GM12878 (cell line): ENCODE results near the gene C11orf52. TPM values are rescaled to one million over a fixed set of nuclear protein-coding genes. Genes with fewer than 3 reads are reported as not detected.

Source experiments
- ATAC-seq: fragments of 200-7000 bp; cut with Tn5 transposase; 3 replicates; pipeline ENCODE4 v1.9.1; 2020; ENCODE audit warnings: mild to moderate bottlenecking, moderate library complexity
- BruUV-seq: library from RNA; stranded (reverse); fragments of 400-500 nt; replicated peaks from 2 replicates; lab custom pipeline; 2021; lab: Mats Ljungman, UMichigan
- CTCF ChIA-PET: fragments of 300-600 bp; sonication (Branson Sonifier 250); formaldehyde crosslinking; extraction: SDS; loops from one replicate; lab custom pipeline; 2021; ENCODE audit warnings: inconsistent platforms; lab: Yijun Ruan, JAX
- POLR2A ChIA-PET: fragments of 350-600 bp; formaldehyde crosslinking; extraction: SDS; loops from one replicate; lab custom pipeline; 2021; ENCODE audit warnings: inconsistent platforms; lab: Charles Lee
- RAD21 ChIA-PET: fragments of 300-600 bp; sonication (Branson Sonifier 250); formaldehyde crosslinking; loops from one replicate; lab custom pipeline; 2023; ENCODE audit warnings: antibody characterized with exemption; ENCODE audit not compliant: unreplicated experiment; lab: Charles Lee
- SMC1A ChIA-PET: fragments of 300-600 bp; sonication (Branson Sonifier 250); formaldehyde crosslinking; loops from one replicate; lab custom pipeline; 2023; ENCODE audit not compliant: unreplicated experiment, uncharacterized antibody; lab: Charles Lee
- DNase-seq: peaks from one replicate; pipeline ENCODE4 v3.0.0-alpha.2; 2011; ENCODE audit warnings: low read depth, low spot score
- FAIRE-seq: peaks from 3 replicates; lab custom pipeline; 2011; peaks lifted over from hg19 to GRCh38; lab: Jason Lieb, UNC
- H2AFZ ChIP-seq: 2 replicates; pipeline ENCODE4 v1.6.0; 2011; ENCODE audit warnings: low read depth, low read length, control low read depth; ENCODE audit not compliant: control insufficient read depth
- H3K27ac ChIP-seq: 2 replicates; pipeline ENCODE4 v1.5.1; 2011; ENCODE audit warnings: control low read depth; ENCODE audit not compliant: control insufficient read depth, insufficient read depth
- H3K27me3 ChIP-seq, 2 experiments: replicated peaks in 1 of 2; 2 replicates each; pipeline versions ENCODE4 v1.6.0 to v1.6.1; 2011; ENCODE audit warnings: low read length in 1 of 2; ENCODE audit not compliant: control insufficient read depth in 2 of 2, insufficient read depth in 2 of 2
- H3K36me3 ChIP-seq, 2 experiments: 2 replicates each; pipeline ENCODE4 v1.5.1; 2011; ENCODE audit warnings: low read length in 1 of 2; ENCODE audit not compliant: control insufficient read depth in 2 of 2, insufficient read depth in 2 of 2
- H3K4me1 ChIP-seq: 2 replicates; pipeline ENCODE4 v1.6.1; 2011; ENCODE audit warnings: mild to moderate bottlenecking, low read length, moderate library complexity, mixed read lengths; ENCODE audit not compliant: control insufficient read depth, insufficient read depth
- H3K4me2 ChIP-seq: 2 replicates; pipeline ENCODE4 v1.6.0; 2011; ENCODE audit warnings: control low read depth; ENCODE audit not compliant: control insufficient read depth, insufficient read depth
- H3K4me3 ChIP-seq: fragments of 200-600 bp; sonication (generic); 2 replicates; pipeline ENCODE4 v1.5.1; 2016
- H3K79me2 ChIP-seq: 2 replicates; pipeline ENCODE4 v1.6.0; 2011; ENCODE audit warnings: low read length; ENCODE audit not compliant: control insufficient read depth, insufficient read depth
- H3K9ac ChIP-seq: 2 replicates; pipeline ENCODE4 v1.8.0; 2011; ENCODE audit warnings: low read length, control low read depth, mixed read lengths; ENCODE audit not compliant: control insufficient read depth, insufficient read depth
- H3K9me3 ChIP-seq: replicated peaks from 3 replicates; pipeline ENCODE4 v1.5.1; 2011; ENCODE audit warnings: mild to moderate bottlenecking, low read length; ENCODE audit not compliant: control insufficient read depth, insufficient read depth
- H4K20me1 ChIP-seq: 2 replicates; pipeline ENCODE4 v1.6.0; 2011; ENCODE audit not compliant: control insufficient read depth, insufficient read depth
- ATF2 ChIP-seq: IDR thresholded peaks from 2 replicates; pipeline ENCODE4 v1.6.1; 2012; ENCODE audit warnings: low read length, inconsistent platforms
- EP300 ChIP-seq, 2 experiments: fragments of 150-350 bp in 1 of 2; IDR thresholded peaks; 2 replicates each; pipeline ENCODE4 v1.6.1; 2011 to 2012; ENCODE audit warnings: low read depth in 2 of 2, low read length in 2 of 2, borderline replicate concordance in 1 of 2, improper control_type of control experiment in 1 of 2, inconsistent platforms in 1 of 2; ENCODE audit not compliant: control insufficient read depth in 1 of 2
- EZH2 ChIP-seq: IDR thresholded peaks from 2 replicates; pipeline ENCODE4 v1.6.1; 2012; ENCODE audit warnings: low read depth, mild to moderate bottlenecking, control low read depth, inconsistent platforms, low read length, borderline replicate concordance; ENCODE audit not compliant: control insufficient read depth
- JUNB ChIP-seq: IDR thresholded peaks from 2 replicates; pipeline ENCODE4 v1.6.1; 2016; ENCODE audit warnings: antibody characterized with exemption, mild to moderate bottlenecking
- KDM1A ChIP-seq: fragments of 200-600 bp; sonication (generic); IDR thresholded peaks from 2 replicates; pipeline ENCODE4 v1.6.1; 2016; ENCODE audit warnings: borderline replicate concordance
- MAX ChIP-seq: IDR thresholded peaks from 2 replicates; pipeline ENCODE4 v1.6.1; 2012; ENCODE audit warnings: low read depth, low read length, improper control_type of control experiment
- NFYA ChIP-seq: IDR thresholded peaks from 2 replicates; pipeline ENCODE4 v1.6.1; 2011; ENCODE audit warnings: low read depth, mild to moderate bottlenecking, low read length, improper control_type of control experiment, borderline replicate concordance
- PBX3 ChIP-seq: IDR thresholded peaks from 2 replicates; pipeline ENCODE4 v1.6.1; 2011; ENCODE audit warnings: mild to moderate bottlenecking, low read depth, low read length, moderate library complexity; ENCODE audit not compliant: insufficient replicate concordance
- POLR2AphosphoS2 ChIP-seq: IDR thresholded peaks from 2 replicates; pipeline ENCODE4 v1.6.1; 2011; ENCODE audit warnings: low read depth, mild to moderate bottlenecking, low read length, improper control_type of control experiment, moderate library complexity
- RUNX3 ChIP-seq: IDR thresholded peaks from 2 replicates; pipeline ENCODE4 v1.6.1; 2012; ENCODE audit warnings: low read length, inconsistent platforms
- ZNF217 ChIP-seq: fragments of 450-650 bp; IDR thresholded peaks from 2 replicates; pipeline ENCODE4 v1.6.1; 2017; ENCODE audit warnings: antibody characterized with exemption, mild to moderate bottlenecking
- WGBS: methylation state at CpG from one replicate; pipeline ENCODE4 v1.1.6; 2016; ENCODE audit warnings: low lambda C conversion rate; ENCODE audit not compliant: insufficient replicate concordance, insufficient coverage; ENCODE audit errors: missing lambda C conversion rate; 5-methylcytosine and 5-hydroxymethylcytosine counted together
- in situ Hi-C: fragments of 300-500 bp; cut with MboI; formaldehyde crosslinking; loops from 9 replicates; pipeline ENCODE4 v1.14.3; 2018; ENCODE audit warnings: mixed read lengths
- intact Hi-C: fragments of 100-400 bp; cut with micrococcal nuclease; formaldehyde crosslinking; loops from one replicate; pipeline ENCODE4 v1.14.2; 2022; ENCODE audit not compliant: unreplicated experiment
- polyA plus RNA-seq, 11 experiments: library from polyadenylated mRNA; depleted of rRNA in 4 of 11; unstranded in 6 of 11; stranded (reverse) in 5 of 11; fragments of >200 nt; fragmentation: Nextera tagmentation in 4 of 11; fragmentation: Illumina TruSeq in 1 of 11; extraction: Ambion mirVana in 4 of 11; extraction: Trizol in 1 of 11; gene quantifications; 1 replicate in 1 of 11; 2 replicates in 10 of 11; pipeline versions ENCODE4 v1.2.1 to v1.2.3, GENCODE V29; 2011 to 2016; ENCODE audit warnings: inconsistent platforms in 2 of 11, missing spikeins in 2 of 11, low read depth in 1 of 11
- total RNA-seq, 4 experiments: library from RNA; depleted of rRNA in 3 of 4; stranded (reverse); fragments of >200 nt in 3 of 4; fragmentation: Illumina TruSeq in 1 of 4; extraction: Trizol in 1 of 4; gene quantifications; 2 replicates each; pipeline versions ENCODE4 v1.2.1 to v1.2.3, GENCODE V29; 2013 to 2021

Gene C11orf52
- total and polyA plus RNA-seq, 10 of the 15 experiments (the other 5 are each of a cell fraction or from before 2014, with no cell fraction given), result not detected

GRCh38 chr11:111908639-111909305 is 9.9 kb upstream of the C11orf52 start:
- no peak overlapping the region for H3K4me2 ChIP-seq
- ATAC-seq (no peak), FAIRE-seq (no peak), DNase-seq (no peak)
- BruUV-seq, result no TSS peak
- H4K20me1 ChIP-seq, result no peaks in the 10 kb centered on the region
- intact Hi-C loops (no loop called here), in situ Hi-C loops (no loop called here)
- H3K36me3 ChIP-seq, result no peaks in the 10 kb centered on the region
- TF ChIP-seq EZH2 (no peak), EP300 (IDR thresholded peaks at IDR 0.05; ENCODE audit: borderline replicate concordance in 1 of 2, control insufficient read depth in 1 of 2, low read depth in 2 of 2, low read length in 2 of 2) (no peak), PBX3 (no peak), ZNF217 (no peak), JUNB (no peak), ATF2 (no peak), RUNX3 (no peak), MAX (no peak), KDM1A (no peak), NFYA (no peak), POLR2AphosphoS2 (no peak)
- H3K27me3 ChIP-seq, result no peaks in the 10 kb centered on the region; a peak in 2 of 4 replicates
- H3K4me3 ChIP-seq, result no peak overlapping the region
- 57% methylated on average over 5 of the region's 5 CpGs for WGBS
- CTCF ChIA-PET, result interaction anchor here (1.1 kb wide), 1 partner anchor 23 kb away, joined by 3 read pairs; no protein-coding TSS in a partner anchor
- H3K27ac ChIP-seq, result no peak overlapping the region
- no peaks in the 10 kb centered on the region for H3K9me3 ChIP-seq
- no peaks in the 10 kb centered on the region for H3K4me1 ChIP-seq
- POLR2A ChIA-PET, result no interaction called here
- H3K79me2 ChIP-seq, result no peaks in the 10 kb centered on the region
- SMC1A ChIA-PET, result no interaction called here
- no peak overlapping the region for H2AFZ ChIP-seq
- RAD21 ChIA-PET, result no interaction called here
- H3K9ac ChIP-seq, result no peak overlapping the region
